DMS53 (cell line): ENCODE measurements around the gene SELENOK.

ENCODE experiments used
- DNase-seq: peaks from one replicate; lab custom pipeline; 2025; lab: John Stamatoyannopoulos, UW

Gene SELENOK

GRCh38 chr3:53883008-53883407 is 8.7 kb downstream of the SELENOK start:
- no peak for DNase-seq

GRCh38 chr3:53881691-53882593 is 9.7 kb downstream of the SELENOK start, which contains the start of gene ACTR8:
ACTR8 (minus strand) TSS chr3:53882152; CDS start chr3:53882101, 51 bp downstream.
- DNase-seq: peak; percentile 70

DNA sequence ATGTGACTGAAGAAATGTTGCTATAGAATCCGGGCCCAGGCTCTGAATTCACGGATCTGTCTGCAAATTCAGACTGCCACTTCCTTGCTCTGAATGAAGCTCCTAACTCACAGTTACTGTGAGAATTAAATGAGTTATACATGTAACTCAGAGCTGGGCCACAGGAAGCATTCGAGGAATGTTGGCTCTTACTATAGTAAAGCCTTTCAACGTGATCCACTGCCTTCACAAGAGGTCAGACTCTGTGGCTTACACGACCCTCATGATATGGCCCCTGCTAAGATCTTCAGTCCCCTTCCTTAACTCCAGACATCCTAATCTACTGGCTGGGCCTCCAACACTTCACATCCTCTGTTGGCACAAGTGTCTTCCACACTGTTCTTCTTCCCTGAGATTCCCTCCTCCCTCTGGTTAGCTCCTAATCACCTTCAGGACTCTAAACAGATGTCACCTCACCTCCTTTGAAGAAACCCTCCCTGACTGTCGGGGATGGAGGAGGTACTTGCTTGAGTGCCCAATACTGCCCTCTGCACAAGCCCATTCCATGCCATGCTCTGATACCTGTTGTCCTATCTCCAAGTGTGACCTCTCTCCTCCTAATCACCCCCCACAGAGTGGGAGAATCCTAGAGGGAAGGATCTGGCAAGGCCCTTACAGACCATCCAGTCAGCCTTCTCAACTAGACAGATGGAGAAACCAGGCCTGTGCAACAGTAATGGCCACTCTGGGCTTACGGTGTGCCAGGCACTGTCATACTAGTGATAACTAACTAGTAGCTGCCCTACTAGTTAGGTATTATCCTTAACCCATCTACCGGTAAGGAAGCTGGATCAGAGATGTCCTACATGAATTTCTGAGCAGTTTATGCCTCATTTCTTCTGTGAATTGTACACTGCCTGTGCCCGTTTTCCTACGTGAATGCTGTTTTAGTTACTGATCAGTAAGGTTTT is 11.0 kb downstream of the SELENOK start:
- no peak for DNase-seq

- no peak for DNase-seq
These were observed 25.7 kb downstream of the SELENOK start for GRCh38 chr3:53865732-53866499.

DNA sequence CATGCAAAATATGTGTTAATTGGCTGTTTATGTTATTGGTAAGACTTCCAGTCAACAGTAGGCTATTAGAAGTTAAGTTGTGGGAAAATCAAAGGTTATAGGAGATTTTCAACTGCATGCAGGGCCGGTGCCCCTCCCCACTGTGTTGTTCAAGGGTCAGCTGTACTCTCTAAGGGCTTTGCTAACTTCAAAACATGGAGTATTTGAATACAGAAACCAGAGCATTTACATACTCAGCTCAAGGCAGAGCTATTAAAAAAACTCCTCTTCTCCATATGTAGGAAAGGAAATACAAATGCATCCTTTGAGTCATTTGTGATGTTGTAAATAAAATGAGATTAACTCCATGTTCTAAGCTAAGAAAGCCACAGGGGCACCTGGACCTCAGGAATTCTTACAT is 28.5 kb downstream of the SELENOK start:
- DNase-seq: no peak

DNA sequence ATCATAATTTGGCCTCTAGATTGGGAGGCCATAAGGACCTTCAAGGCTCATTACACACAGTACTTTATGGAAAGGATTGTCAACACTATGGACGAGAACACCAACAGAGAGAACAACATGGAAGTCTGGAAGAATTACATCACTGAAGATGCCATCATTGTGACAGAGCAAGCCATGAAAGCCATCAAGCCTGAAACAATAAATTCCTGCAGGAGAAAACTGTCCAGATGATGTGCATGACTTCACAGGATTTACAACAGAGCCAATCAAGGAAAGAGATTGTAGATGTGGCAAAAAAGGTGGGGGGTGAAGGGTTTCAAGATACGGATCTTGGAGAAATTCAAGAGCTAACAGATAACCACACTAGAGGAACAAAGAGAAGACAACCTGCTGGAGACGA is 29.4 kb downstream of the SELENOK start:
- no peak for DNase-seq

DNA sequence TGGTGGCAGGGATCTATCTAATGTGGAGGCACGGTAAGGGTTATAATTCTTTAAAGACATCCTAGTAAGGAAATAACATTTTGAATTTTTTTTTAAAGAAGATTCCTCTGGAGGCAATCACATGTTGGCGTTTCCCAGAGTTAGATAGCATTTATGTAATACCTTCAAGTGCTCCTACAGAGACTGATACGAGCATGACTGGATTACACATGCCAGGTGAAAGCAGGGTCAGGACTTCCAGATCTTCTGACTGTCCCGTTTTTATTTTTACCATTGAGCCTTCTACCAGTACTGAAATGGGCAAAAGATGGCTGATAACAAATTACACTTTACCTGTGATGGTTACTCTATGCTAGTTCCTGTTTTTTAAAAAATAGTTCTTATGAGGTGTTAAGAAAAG is 31.5 kb downstream of the SELENOK start:
- DNase-seq: no peak

- DNase-seq: no peak
These were observed 32.5 kb downstream of the SELENOK start for GRCh38 chr3:53859178-53859577.

- DNase-seq: no peak
These were observed 33.4 kb downstream of the SELENOK start for GRCh38 chr3:53858096-53858741.

- DNase-seq: no peak
These were observed 34.7 kb downstream of the SELENOK start for GRCh38 chr3:53856964-53857363.

DNA sequence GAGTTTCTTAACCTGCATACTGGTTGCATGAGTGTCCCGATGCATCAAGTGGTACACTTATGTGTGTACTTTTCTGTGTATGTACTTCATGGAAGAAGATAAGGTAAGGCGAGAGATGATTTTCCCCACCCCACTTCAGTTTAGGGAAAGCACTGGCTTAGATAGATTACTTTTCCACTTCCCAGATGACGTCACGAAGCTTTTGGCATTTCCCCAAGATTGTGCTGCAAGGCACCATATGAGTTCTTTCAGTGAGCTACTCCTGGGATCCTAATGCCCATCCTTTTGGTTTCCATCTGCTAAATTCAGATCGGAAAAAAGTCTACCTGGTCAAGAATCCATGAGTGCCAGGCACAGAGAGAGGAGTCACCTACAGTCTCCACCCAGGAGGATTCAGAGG is 40.8 kb downstream of the SELENOK start:
- DNase-seq: no peak

GRCh38 chr3:53849916-53850315 is 41.7 kb downstream of the SELENOK start:
- no peak for DNase-seq

GRCh38 chr3:53846851-53847155 is 44.9 kb downstream of the SELENOK start:
- no peak for DNase-seq

GRCh38 chr3:53846134-53846850 is 45.4 kb downstream of the SELENOK start, which contains the start of the genes CHDH and IL17RB:
CHDH (minus strand) TSS chr3:53846419; CDS start chr3:53824008, 22,411 bp downstream.
IL17RB (plus strand) TSS chr3:53846568; CDS start chr3:53846589, 21 bp downstream.
- peak; percentile 74 for DNase-seq

- no peak for DNase-seq
These were observed 45.9 kb downstream of the SELENOK start for GRCh38 chr3:53845881-53846133.

- peak; percentile 59 for DNase-seq
These were observed 46.4 kb downstream of the SELENOK start for GRCh38 chr3:53845103-53845880.

DNA sequence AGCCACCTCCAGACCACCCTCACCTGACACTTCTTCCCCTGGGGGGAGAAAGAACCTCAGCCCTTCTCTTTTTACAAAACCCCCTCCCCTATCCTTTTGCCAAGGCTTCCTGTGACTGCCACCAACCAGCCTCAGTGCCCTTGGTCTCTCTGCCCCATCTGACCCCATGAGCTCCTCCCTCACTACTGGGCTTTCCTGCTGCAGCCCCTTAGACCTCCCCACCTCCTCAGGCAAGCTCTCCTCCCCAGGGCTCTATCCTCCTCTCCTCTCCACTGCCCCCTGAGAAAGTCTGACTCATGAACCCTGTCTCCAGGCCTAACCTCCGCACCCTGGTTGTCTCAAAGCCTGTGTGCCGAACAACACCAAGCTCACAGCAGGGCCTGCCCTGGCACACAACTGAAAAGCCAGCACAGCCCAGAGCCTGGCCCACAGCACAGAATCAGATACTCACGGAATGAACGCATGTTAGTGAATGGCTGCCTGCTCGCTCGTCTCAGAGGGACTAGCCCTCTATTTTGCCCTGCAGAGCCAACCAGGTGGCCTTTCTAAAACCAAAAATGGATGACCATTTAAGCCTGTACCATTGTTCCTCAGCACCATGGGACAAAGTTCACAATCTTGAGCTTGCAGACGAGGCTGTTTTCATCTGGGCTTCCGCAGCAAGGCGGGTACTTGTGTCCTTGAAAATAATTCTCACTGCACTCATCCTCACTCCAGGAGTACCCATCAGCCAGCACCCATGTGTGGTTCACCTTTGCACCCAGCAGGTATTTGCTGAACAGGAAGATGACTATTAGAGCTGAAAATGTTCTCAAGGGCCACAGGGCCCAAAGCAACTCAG is 47.2 kb downstream of the SELENOK start:
- peak; percentile 12 for DNase-seq

GRCh38 chr3:53843195-53844177 is 48.2 kb downstream of the SELENOK start:
- peak; percentile 52 for DNase-seq
